SU-DHL-6 (cell line): ENCODE measurements around the gene NDUFAF7.
A peak's percentile ranks its signal among the peaks of the same experiment; 100 is the strongest.

Source experiments
- H2AFZ ChIP-seq: fragments of 200-600 bp; sonication (generic); 2 replicates; pipeline ENCODE4 v1.6.1; 2014; ENCODE audit warnings: low read depth, mild to moderate bottlenecking, moderate library complexity, mixed read lengths, antibody characterized with exemption, low read length; ENCODE audit not compliant: severe bottlenecking
- H3F3A ChIP-seq: fragments of 200-600 bp; shearing (Covaris generic); 2 replicates; pipeline ENCODE4 v1.6.0; 2016; ENCODE audit warnings: antibody characterized with exemption, mild to moderate bottlenecking; ENCODE audit not compliant: insufficient read depth
- H3K27ac ChIP-seq: fragments of 200-600 bp; sonication (generic); 2 replicates; pipeline ENCODE4 v1.5.1; 2016; ENCODE audit warnings: low read depth, mild to moderate bottlenecking, low read length, moderate library complexity, mixed read lengths
- H3K27me3 ChIP-seq: fragments of 200-600 bp; sonication (generic), shearing (Covaris generic); 2 replicates; pipeline ENCODE4 v1.6.0; 2014; ENCODE audit warnings: mild to moderate bottlenecking, low read length
- H3K36me3 ChIP-seq: fragments of 200-600 bp; sonication (generic); 2 replicates; pipeline ENCODE4 v1.6.1; 2014; ENCODE audit warnings: mild to moderate bottlenecking, low read length, mixed read lengths
- H3K4me2 ChIP-seq: fragments of 300-600, 200-600 bp; shearing (Covaris generic), sonication (generic); 2 replicates; pipeline ENCODE4 v1.6.0; 2014; ENCODE audit warnings: low read length, low read depth, mild to moderate bottlenecking; ENCODE audit not compliant: poor library complexity, severe bottlenecking
- H3K4me3 ChIP-seq: fragments of 200-600 bp; sonication (generic); 2 replicates; pipeline ENCODE4 v1.5.1; 2014; ENCODE audit warnings: antibody characterized with exemption, low read length, mild to moderate bottlenecking, mixed read lengths; ENCODE audit not compliant: insufficient read depth, poor library complexity, severe bottlenecking
- H3K79me2 ChIP-seq: fragments of 200-600 bp; sonication (generic); 2 replicates; pipeline ENCODE4 v1.6.1; 2014; ENCODE audit warnings: mild to moderate bottlenecking, low read length, moderate library complexity; ENCODE audit not compliant: insufficient read depth
- H3K9ac ChIP-seq: fragments of 200-600 bp; sonication (generic); 2 replicates; pipeline ENCODE4 v1.7.0; 2014; ENCODE audit warnings: mild to moderate bottlenecking, low read length
- H3K9me2 ChIP-seq: fragments of 200-600 bp; sonication (generic); replicated peaks from 2 replicates; pipeline ENCODE4 v1.6.1; 2014; ENCODE audit warnings: low read length; ENCODE audit not compliant: insufficient read depth
- H3K9me3 ChIP-seq: fragments of 200-600 bp; sonication (generic); 2 replicates; pipeline ENCODE4 v1.6.1; 2014; ENCODE audit warnings: low read length, mixed read lengths; ENCODE audit not compliant: insufficient read depth
- H4K20me1 ChIP-seq: fragments of 200-600 bp; sonication (generic); 2 replicates; pipeline ENCODE4 v1.6.1; 2014; ENCODE audit warnings: low read depth, mild to moderate bottlenecking, antibody characterized with exemption, low read length, moderate library complexity, mixed read lengths
- CTCF ChIP-seq: fragments of 200-600 bp; sonication (generic); IDR thresholded peaks from one replicate; pipeline ENCODE4 v1.5.1; 2017; ENCODE audit warnings: antibody characterized with exemption, mild to moderate bottlenecking, low read length, moderate library complexity; ENCODE audit not compliant: insufficient read depth, poor library complexity, severe bottlenecking
- EZH2phosphoT487 ChIP-seq: fragments of 200-600 bp; sonication (generic), shearing (Covaris generic); conservative IDR thresholded peaks from 2 replicates; pipeline ENCODE4 v1.6.1; 2018; ENCODE audit warnings: mild to moderate bottlenecking, antibody characterized with exemption, low read length, moderate library complexity, mixed read lengths

NDUFAF7 gene

GRCh38 chr2:37276291-37276690, 44.8 kb downstream of the NDUFAF7 start:
- H3K27ac ChIP-seq = no peak overlapping the region
- 0 out of 2 replicates have a peak, but pooled peaks cover 13% of the 10 kb centered on the region for H3F3A ChIP-seq
- H3K27me3 ChIP-seq = no peaks in the 10 kb centered on the region
- no peak overlapping the region for H2AFZ ChIP-seq
- peaks cover 4% of the 10 kb centered on the region; the same call in 1 of the 2 replicates for H3K79me2 ChIP-seq
- peaks cover 85% of the 10 kb centered on the region for H3K36me3 ChIP-seq
- no peak overlapping the region for H3K9ac ChIP-seq
- H3K9me2 ChIP-seq = no peaks in the 10 kb centered on the region
- no peaks in the 10 kb centered on the region for H3K9me3 ChIP-seq
- no peak overlapping the region for H3K4me2 ChIP-seq
- no peak overlapping the region for H3K4me3 ChIP-seq
- TF ChIP-seq CTCF (no peak), EZH2phosphoT487 (no peak)
- peaks cover 5% of the 10 kb centered on the region; the same call in 1 of the 2 replicates for H4K20me1 ChIP-seq

- Histone ChIP-seq H3K79me2 (peaks cover 6% of the 10 kb centered on the region; the same call in 1 of the 2 replicates), H3K9me3 (no peaks in the 10 kb centered on the region), H4K20me1 (no peaks in the 10 kb centered on the region), H3K9me2 (no peaks in the 10 kb centered on the region), H3F3A (peaks cover 4% of the 10 kb centered on the region; the same call in 1 of the 2 replicates), H3K36me3 (peaks cover 82% of the 10 kb centered on the region), H3K27ac (no peak overlapping the region), H3K27me3 (no peaks in the 10 kb centered on the region), H3K4me3 (no peak overlapping the region), H3K4me2 (no peak overlapping the region), H3K9ac (no peak overlapping the region), H2AFZ (no peak overlapping the region)
- TF ChIP-seq EZH2phosphoT487 (no peak), CTCF (peak; percentile 25)
Measured at GRCh38 chr2:37281916-37282315, 50.5 kb downstream of the NDUFAF7 start.

- Histone ChIP-seq H2AFZ (no peak overlapping the region), H3K9ac (no peak overlapping the region), H3K27ac (no peak overlapping the region), H4K20me1 (no peaks in the 10 kb centered on the region), H3F3A (peaks cover 4% of the 10 kb centered on the region; the same call in 1 of the 2 replicates), H3K4me2 (no peak overlapping the region), H3K27me3 (no peaks in the 10 kb centered on the region), H3K36me3 (peaks cover 80% of the 10 kb centered on the region), H3K4me3 (no peak overlapping the region), H3K9me3 (no peaks in the 10 kb centered on the region), H3K79me2 (peaks cover 6% of the 10 kb centered on the region; the same call in 1 of the 2 replicates), H3K9me2 (no peaks in the 10 kb centered on the region)
- no peak for TF ChIP-seq CTCF
- no peak for TF ChIP-seq EZH2phosphoT487
Measured at GRCh38 chr2:37282746-37283145, 51.3 kb downstream of the NDUFAF7 start.
